KMS-11 (cell line): ENCODE data around the gene GRM8.
"Not testable (repeated sequence)": the region's sequence is repeated elsewhere in the genome, so short reads cannot be mapped to it uniquely, and the experiment has no call there.

ENCODE experiments used
- H2AFZ ChIP-seq: fragments of 200-600 bp; sonication (generic); 2 replicates; pipeline ENCODE4 v1.6.1; 2016; ENCODE audit warnings: antibody characterized with exemption, mixed run types, low read depth
- H3K27ac ChIP-seq: fragments of 200-600 bp; sonication (generic); 2 replicates; pipeline ENCODE4 v1.6.1; 2016; ENCODE audit warnings: mild to moderate bottlenecking, mixed run types
- H3K27me3 ChIP-seq: fragments of 200-600 bp; sonication (generic); 2 replicates; pipeline ENCODE4 v1.6.1; 2017; ENCODE audit warnings: mild to moderate bottlenecking, low read depth, mixed run types, moderate library complexity; ENCODE audit not compliant: insufficient read depth
- H3K36me3 ChIP-seq: fragments of 200-600 bp; sonication (generic); 2 replicates; pipeline ENCODE4 v1.6.1; 2017; ENCODE audit warnings: mild to moderate bottlenecking, mixed run types; ENCODE audit not compliant: insufficient read depth
- H3K4me1 ChIP-seq: fragments of 200-600 bp; sonication (generic); 2 replicates; pipeline ENCODE4 v1.6.1; 2016; ENCODE audit warnings: mild to moderate bottlenecking, low read depth, mixed run types; ENCODE audit not compliant: poor library complexity, severe bottlenecking
- H3K4me2 ChIP-seq: fragments of 200-600 bp; sonication (generic); 2 replicates; pipeline ENCODE4 v1.7.0; 2016; ENCODE audit warnings: mild to moderate bottlenecking, mixed run types
- H3K4me3 ChIP-seq: fragments of 200-600 bp; sonication (generic); IDR thresholded peaks from 2 replicates; pipeline ENCODE4 v1.6.1; 2017; ENCODE audit warnings: low read depth, low read length, mixed read lengths; ENCODE audit not compliant: insufficient read depth
- H3K79me2 ChIP-seq: fragments of 200-600 bp; sonication (generic); 2 replicates; pipeline ENCODE4 v1.6.1; 2016; ENCODE audit warnings: low read depth, mixed run types; ENCODE audit not compliant: insufficient read depth
- H3K9ac ChIP-seq: fragments of 200-600 bp; sonication (generic); 2 replicates; pipeline ENCODE4 v1.6.1; 2016; ENCODE audit warnings: mild to moderate bottlenecking, mixed run types
- H4K20me1 ChIP-seq: fragments of 200-600 bp; sonication (generic); 2 replicates; pipeline ENCODE4 v1.6.1; 2016; ENCODE audit warnings: mild to moderate bottlenecking, mixed run types; ENCODE audit not compliant: insufficient read depth
- CTCF ChIP-seq: fragments of 200-600 bp; sonication (generic); conservative IDR thresholded peaks from 2 replicates; pipeline ENCODE4 v1.6.1; 2017; ENCODE audit warnings: low read depth, mild to moderate bottlenecking, antibody characterized with exemption, low read length, moderate library complexity, mixed read lengths

GRM8 gene

DNA sequence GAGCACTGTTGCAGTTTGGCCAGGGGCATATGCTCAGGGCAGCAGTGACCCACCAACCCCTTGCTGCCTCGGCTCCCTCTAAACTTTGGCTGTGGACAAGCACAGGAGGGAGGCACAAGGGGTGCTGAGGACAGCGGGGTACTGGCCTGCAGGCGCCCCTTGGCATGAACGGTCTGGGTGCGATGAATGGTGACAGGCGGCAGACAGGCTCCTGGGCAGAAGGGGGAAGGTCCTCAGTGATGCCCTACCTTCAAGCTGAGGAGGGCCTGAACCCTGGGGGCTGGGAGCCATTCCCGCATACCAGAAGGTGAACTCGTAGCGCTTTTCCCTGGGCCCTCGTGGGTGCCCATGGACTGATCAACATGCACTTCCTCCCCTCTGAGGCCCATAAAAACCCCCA, 567.1 kb downstream of the GRM8 start:
- H2AFZ ChIP-seq: no peak overlapping the region
- H3K79me2 ChIP-seq: no peaks in the 10 kb centered on the region
- no peak overlapping the region for H3K9ac ChIP-seq
- H3K27me3 ChIP-seq: no peaks in the 10 kb centered on the region
- no peaks in the 10 kb centered on the region for H3K36me3 ChIP-seq
- no peak for TF ChIP-seq CTCF
- H3K27ac ChIP-seq: no peak overlapping the region
- no peaks in the 10 kb centered on the region for H4K20me1 ChIP-seq
- no peak overlapping the region for H3K4me2 ChIP-seq
- H3K4me3 ChIP-seq: no peak overlapping the region
- no peaks in the 10 kb centered on the region for H3K4me1 ChIP-seq

- Histone ChIP-seq H3K4me2 (no peak overlapping the region), H3K9ac (no peak overlapping the region), H3K4me3 (no peak overlapping the region), H3K27me3 (no peaks in the 10 kb centered on the region), H3K79me2 (no peaks in the 10 kb centered on the region), H3K27ac (no peak overlapping the region), H3K36me3 (no peaks in the 10 kb centered on the region), H2AFZ (no peak overlapping the region), H4K20me1 (no peaks in the 10 kb centered on the region), H3K4me1 (no peaks in the 10 kb centered on the region)
- TF ChIP-seq CTCF: no peak
These were observed 567.6 kb downstream of the GRM8 start for GRCh38 chr7:126685018-126685573.

DNA sequence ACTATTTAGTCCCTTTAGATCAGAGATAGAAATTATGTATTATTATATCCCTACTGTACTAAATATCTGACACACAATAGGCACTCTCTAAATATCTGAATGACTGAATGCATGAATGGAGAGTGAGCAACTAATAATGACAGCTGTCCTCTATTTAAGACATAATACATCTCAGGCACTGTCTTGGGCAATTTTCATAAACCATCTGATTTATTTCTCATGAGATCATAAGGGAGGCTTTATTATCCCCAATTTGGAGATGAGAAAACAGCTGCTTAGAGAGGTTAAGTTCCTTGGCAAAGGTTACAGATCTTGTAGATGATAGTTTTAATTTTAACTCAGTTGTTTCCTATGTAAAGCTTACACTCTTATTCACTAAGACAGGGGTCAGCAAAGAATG, 570.6 kb downstream of the GRM8 start:
- H3K4me2 ChIP-seq: no peak overlapping the region
- no peaks in the 10 kb centered on the region for H3K4me1 ChIP-seq
- no peak overlapping the region for H3K9ac ChIP-seq
- no peak overlapping the region for H3K27ac ChIP-seq
- no peak for TF ChIP-seq CTCF
- no peak overlapping the region for H3K4me3 ChIP-seq
- H3K36me3 ChIP-seq: no peaks in the 10 kb centered on the region
- no peak overlapping the region for H2AFZ ChIP-seq
- H4K20me1 ChIP-seq: no peaks in the 10 kb centered on the region
- H3K27me3 ChIP-seq: no peaks in the 10 kb centered on the region
- no peaks in the 10 kb centered on the region for H3K79me2 ChIP-seq

- not testable (repeated sequence) for H3K4me1 ChIP-seq, H3K27me3 ChIP-seq, H4K20me1 ChIP-seq, H3K4me3 ChIP-seq, H3K4me2 ChIP-seq, H3K27ac ChIP-seq, H2AFZ ChIP-seq, H3K9ac ChIP-seq, H3K36me3 ChIP-seq, H3K79me2 ChIP-seq
These were observed 584.0 kb downstream of the GRM8 start for GRCh38 chr7:126668762-126669161.

DNA sequence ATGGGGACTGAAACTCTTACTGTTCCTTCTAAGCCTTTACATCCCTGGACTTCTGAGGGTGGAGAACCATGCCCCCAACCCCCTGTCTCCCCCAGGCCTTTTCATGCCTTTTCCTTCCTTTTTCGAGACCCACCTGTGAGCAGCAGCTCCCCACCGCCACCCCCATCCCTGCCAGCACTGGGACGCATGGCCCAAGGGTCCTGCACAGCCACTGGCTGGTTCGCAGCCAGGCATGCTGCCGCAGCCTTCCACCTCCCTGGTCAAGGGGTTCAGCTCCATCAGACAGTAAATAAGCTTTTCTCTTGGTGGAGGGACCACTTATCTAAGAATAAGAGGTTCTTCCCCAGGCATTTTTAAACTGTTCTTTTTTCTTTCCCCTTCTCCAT, 584.4 kb downstream of the GRM8 start:
- H3K27me3 ChIP-seq: no peaks in the 10 kb centered on the region
- H3K36me3 ChIP-seq: no peaks in the 10 kb centered on the region
- H3K79me2 ChIP-seq: no peaks in the 10 kb centered on the region
- H3K4me3 ChIP-seq: no peak overlapping the region
- no peak overlapping the region for H3K9ac ChIP-seq
- no peaks in the 10 kb centered on the region for H3K4me1 ChIP-seq
- no peak overlapping the region for H2AFZ ChIP-seq
- no peak for TF ChIP-seq CTCF
- H3K4me2 ChIP-seq: no peak overlapping the region
- no peak overlapping the region for H3K27ac ChIP-seq
- no peaks in the 10 kb centered on the region for H4K20me1 ChIP-seq
